Neural crest cell (in vitro differentiated cells): ENCODE measurements around the gene GLMP. TPM values are rescaled to one million over a fixed set of nuclear protein-coding genes. Genes with fewer than 3 reads are reported as not detected.
A peak's percentile ranks its signal among the peaks of the same experiment; 100 is the strongest.

Source experiments
- DNase-seq: peaks from one replicate; pipeline ENCODE4 v3.0.0; 2021; ENCODE audit warnings: low read depth, mixed read lengths, low spot score
- H3K27ac Mint-ChIP-seq: one replicate; pipeline ENCODE4 v1.8.0; 2021; ENCODE audit warnings: mild to moderate bottlenecking, mixed read lengths; ENCODE audit not compliant: unreplicated experiment
- H3K27me3 Mint-ChIP-seq: 2 replicates; pipeline ENCODE4 v1.8.0; 2021; ENCODE audit warnings: low read depth, mild to moderate bottlenecking, mixed read lengths
- H3K36me3 Mint-ChIP-seq: 2 replicates; pipeline ENCODE4 v1.8.0; 2021; ENCODE audit warnings: low read depth, mild to moderate bottlenecking, mixed read lengths
- H3K4me1 Mint-ChIP-seq: 2 replicates; pipeline ENCODE4 v1.8.0; 2021; ENCODE audit warnings: mixed read lengths
- H3K4me3 Mint-ChIP-seq: one replicate; pipeline ENCODE4 v1.8.0; 2021; ENCODE audit warnings: mild to moderate bottlenecking, mixed read lengths
- H3K9me3 Mint-ChIP-seq: 2 replicates; pipeline ENCODE4 v1.8.0; 2021; ENCODE audit warnings: mixed read lengths
- total RNA-seq: library from RNA; stranded (reverse); gene quantifications from 2 replicates; pipeline ENCODE4 v1.2.1, GENCODE V29; 2021
- TF ChIP-seq, protein P1 (sequence below): fragments of 200-600 bp; sonication (generic); conservative IDR thresholded peaks from 2 replicates; pipeline ENCODE4 v1.5.0; 2021; ENCODE audit warnings: antibody characterized with exemption, mild to moderate bottlenecking

Gene GLMP
- total RNA-seq, 1 donor from 2014 or later, result 34.2 TPM

DNA sequence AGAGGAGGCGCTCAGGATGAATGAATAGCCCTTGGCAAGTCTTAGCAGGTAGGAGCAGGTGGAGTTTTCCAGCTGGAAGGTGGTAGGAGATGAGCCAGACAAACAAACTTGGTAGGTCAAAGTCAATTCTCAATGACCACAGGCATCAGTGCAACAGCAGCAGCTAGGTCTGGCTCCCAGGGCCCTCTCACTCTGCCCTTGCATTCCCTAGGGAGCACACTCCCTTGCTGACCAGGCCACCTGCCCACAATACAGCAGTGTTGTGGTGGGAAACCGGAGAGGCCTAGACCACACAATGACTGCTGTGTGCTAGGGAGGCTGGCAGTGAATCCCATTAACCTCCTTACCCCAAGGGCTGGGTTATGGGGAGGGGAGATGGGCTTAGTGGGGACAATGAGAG is 34.6 kb downstream of the GLMP start:
- no peaks in the 10 kb centered on the region for H3K9me3 Mint-ChIP-seq
- no peak for DNase-seq
- peaks cover 11% of the 10 kb centered on the region for H3K4me1 Mint-ChIP-seq
- peaks cover 32% of the 10 kb centered on the region for H3K36me3 Mint-ChIP-seq
- peak overlapping the region; percentile 81 for H3K27ac Mint-ChIP-seq
- H3K4me3 Mint-ChIP-seq, result no peak overlapping the region
- H3K27me3 Mint-ChIP-seq, result no peaks in the 10 kb centered on the region
- TF ChIP-seq, protein P1, sequence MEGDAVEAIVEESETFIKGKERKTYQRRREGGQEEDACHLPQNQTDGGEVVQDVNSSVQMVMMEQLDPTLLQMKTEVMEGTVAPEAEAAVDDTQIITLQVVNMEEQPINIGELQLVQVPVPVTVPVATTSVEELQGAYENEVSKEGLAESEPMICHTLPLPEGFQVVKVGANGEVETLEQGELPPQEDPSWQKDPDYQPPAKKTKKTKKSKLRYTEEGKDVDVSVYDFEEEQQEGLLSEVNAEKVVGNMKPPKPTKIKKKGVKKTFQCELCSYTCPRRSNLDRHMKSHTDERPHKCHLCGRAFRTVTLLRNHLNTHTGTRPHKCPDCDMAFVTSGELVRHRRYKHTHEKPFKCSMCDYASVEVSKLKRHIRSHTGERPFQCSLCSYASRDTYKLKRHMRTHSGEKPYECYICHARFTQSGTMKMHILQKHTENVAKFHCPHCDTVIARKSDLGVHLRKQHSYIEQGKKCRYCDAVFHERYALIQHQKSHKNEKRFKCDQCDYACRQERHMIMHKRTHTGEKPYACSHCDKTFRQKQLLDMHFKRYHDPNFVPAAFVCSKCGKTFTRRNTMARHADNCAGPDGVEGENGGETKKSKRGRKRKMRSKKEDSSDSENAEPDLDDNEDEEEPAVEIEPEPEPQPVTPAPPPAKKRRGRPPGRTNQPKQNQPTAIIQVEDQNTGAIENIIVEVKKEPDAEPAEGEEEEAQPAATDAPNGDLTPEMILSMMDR, result no peak

DNA sequence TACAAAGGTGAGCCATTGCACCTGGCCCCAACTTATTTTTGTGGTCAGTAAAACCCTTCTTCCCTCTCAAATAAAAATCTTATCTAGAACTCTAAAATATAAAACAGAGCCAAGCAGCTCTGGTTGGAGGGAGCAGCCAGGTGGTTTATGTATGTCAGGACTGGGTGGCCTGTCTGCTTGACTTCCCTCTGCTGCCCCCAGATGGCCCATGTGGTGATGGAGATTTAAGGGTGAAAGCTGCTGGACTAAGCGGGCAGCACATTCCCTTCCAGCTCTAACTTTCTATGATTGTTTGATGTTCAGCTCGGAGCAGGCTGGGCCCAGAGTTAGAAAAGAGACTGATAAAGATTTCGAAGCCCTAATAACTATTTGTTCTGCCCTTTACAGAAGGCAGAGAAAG is 35.7 kb downstream of the GLMP start:
- DNase-seq, result no peak
- H3K27me3 Mint-ChIP-seq, result no peaks in the 10 kb centered on the region
- H3K9me3 Mint-ChIP-seq, result no peaks in the 10 kb centered on the region
- peaks cover 11% of the 10 kb centered on the region for H3K4me1 Mint-ChIP-seq
- peaks cover 24% of the 10 kb centered on the region for H3K36me3 Mint-ChIP-seq
- H3K27ac Mint-ChIP-seq, result no peak overlapping the region
- H3K4me3 Mint-ChIP-seq, result no peak overlapping the region
- TF ChIP-seq, protein P1, result no peak

DNA sequence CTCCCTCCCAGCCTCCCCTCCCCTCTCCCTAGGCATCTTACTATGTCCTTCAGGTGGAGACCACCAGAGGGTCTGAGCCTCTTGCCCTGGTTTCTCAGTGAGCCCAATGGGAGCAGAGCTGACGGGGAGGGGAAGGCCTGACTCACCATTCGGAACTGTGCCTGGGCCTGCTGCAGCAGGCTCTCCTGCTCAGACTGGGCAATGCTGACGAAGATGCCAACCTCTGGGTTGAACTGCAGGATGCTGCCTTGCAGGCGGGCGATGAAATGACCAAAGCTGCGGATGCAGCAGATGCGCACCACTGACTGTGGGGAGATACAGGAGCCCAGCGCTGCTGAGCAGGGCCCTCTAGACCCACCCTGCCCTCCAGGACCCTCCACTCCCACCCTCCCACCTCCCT is 36.6 kb downstream of the GLMP start:
- H3K36me3 Mint-ChIP-seq, result peaks cover 24% of the 10 kb centered on the region
- H3K4me1 Mint-ChIP-seq, result peaks cover 11% of the 10 kb centered on the region
- no peak overlapping the region for H3K4me3 Mint-ChIP-seq
- no peak overlapping the region for H3K27ac Mint-ChIP-seq
- H3K27me3 Mint-ChIP-seq, result no peaks in the 10 kb centered on the region
- TF ChIP-seq, protein P1, result no peak
- H3K9me3 Mint-ChIP-seq, result no peaks in the 10 kb centered on the region
- DNase-seq, result no peak

GRCh38 chr1:156257711-156258110 is 37.8 kb downstream of the GLMP start:
- Mint-ChIP-seq H3K36me3 (peaks cover 25% of the 10 kb centered on the region), H3K27ac (no peak overlapping the region), H3K4me1 (peaks cover 11% of the 10 kb centered on the region), H3K27me3 (no peaks in the 10 kb centered on the region), H3K4me3 (no peak overlapping the region), H3K9me3 (no peaks in the 10 kb centered on the region)
- TF ChIP-seq, protein P1, result no peak
- DNase-seq, result no peak

- Mint-ChIP-seq H3K27ac (no peak overlapping the region), H3K4me3 (no peak overlapping the region), H3K27me3 (no peaks in the 10 kb centered on the region), H3K36me3 (peaks cover 15% of the 10 kb centered on the region), H3K9me3 (no peaks in the 10 kb centered on the region), H3K4me1 (peaks cover 14% of the 10 kb centered on the region)
- DNase-seq, result no peak
- TF ChIP-seq, protein P1, result no peak
These were observed 41.8 kb downstream of the GLMP start for GRCh38 chr1:156253634-156254033.

GRCh38 chr1:156251527-156251926 is 44.0 kb downstream of the GLMP start:
- Mint-ChIP-seq H3K4me1 (peaks cover 23% of the 10 kb centered on the region), H3K27me3 (peaks cover 6% of the 10 kb centered on the region), H3K27ac (peak overlapping the region; percentile 81), H3K4me3 (peak overlapping the region; percentile 23), H3K36me3 (peaks cover 14% of the 10 kb centered on the region), H3K9me3 (no peaks in the 10 kb centered on the region)
- TF ChIP-seq, protein P1, result no peak
- no peak for DNase-seq
